Measurements from ENCODE around the gene CDK12. TPM values are rescaled to one million over a fixed set of nuclear protein-coding genes. Genes with fewer than 3 reads are reported as not detected.

The CDK12 gene
- 13.4 and 16.6 TPM in 2 replicates for total RNA-seq

GRCh38 chr17:39461113-39461925 lies at the start of gene CDK12:
Gene CDK12, plus strand, starts transcription at chr17:39461486. Its CDS starts 586 bp downstream, at chr17:39462072.

DNA sequence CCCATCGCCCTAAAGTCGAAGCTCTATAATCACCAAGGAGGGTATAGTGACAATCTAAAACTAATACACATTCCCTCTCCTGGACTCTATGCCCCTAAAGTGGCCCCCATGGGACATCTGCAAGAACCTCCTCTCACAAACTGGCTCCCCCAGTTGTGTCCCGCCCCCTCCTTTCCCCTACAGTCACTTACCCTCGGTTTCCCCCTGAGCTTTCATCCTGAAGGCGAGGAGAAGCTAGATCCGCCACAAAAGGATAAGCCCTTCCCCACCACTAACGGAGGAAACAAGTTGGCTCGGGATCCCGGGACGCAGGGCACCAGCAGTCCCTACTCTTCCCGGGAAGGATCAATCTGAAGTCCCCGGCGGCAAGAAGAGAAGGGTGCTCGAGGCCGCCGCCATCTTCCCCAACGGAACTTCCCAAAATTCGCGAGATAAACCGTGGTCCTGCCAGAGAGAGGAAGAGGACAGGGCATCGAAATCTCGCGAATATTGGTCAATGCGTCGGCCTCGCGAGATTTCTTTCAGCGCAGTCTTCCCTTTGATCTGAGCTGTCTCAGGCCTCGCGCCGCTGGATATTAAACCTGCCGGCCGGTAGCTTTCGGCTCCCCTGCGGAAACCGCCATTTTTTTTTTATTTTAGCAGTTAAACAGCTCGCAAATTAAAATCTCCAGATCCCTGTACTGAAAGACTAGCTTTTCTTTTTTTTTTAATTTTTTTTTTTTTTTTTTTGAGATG lies 10.3 kb upstream of the CDK12 start, which contains the start of gene MED1:
Gene MED1, minus strand, starts transcription at position 417 of the 735 bp plus-strand sequence. Its CDS starts 201 bp downstream, at position 216.

Other genes with a start within 250 kb of the CDK12 start
- 0.82 TPM in 1 of 2 replicates, not detected in the other for gene STAC2, start 235.5 kb upstream of the CDK12 start, total RNA-seq
- 11.9 and 12.5 TPM in 2 replicates for gene FBXL20, start 59.9 kb upstream of the CDK12 start, total RNA-seq
- 14.6 and 19.3 TPM in 2 replicates for gene MED1, start 10.2 kb upstream of the CDK12 start, total RNA-seq
- gene NEUROD2, start 146.4 kb downstream of the CDK12 start, total RNA-seq: not detected in 2 replicates
- gene PPP1R1B, start 165.5 kb downstream of the CDK12 start, total RNA-seq: 0.94 and 28.8 TPM in 2 replicates
- gene STARD3, start 175.7 kb downstream of the CDK12 start, total RNA-seq: 22.5 and 47.8 TPM in 2 replicates
- 0.12 and 3.8 TPM in 2 replicates for gene TCAP, start 203.9 kb downstream of the CDK12 start, total RNA-seq
- 0.60 and 0.70 TPM in 2 replicates for gene PNMT, start 207.0 kb downstream of the CDK12 start, total RNA-seq
- 10.6 and 16.0 TPM in 2 replicates for gene PGAP3, start 226.6 kb downstream of the CDK12 start, total RNA-seq
- gene ERBB2, start 238.6 kb downstream of the CDK12 start, total RNA-seq: 38.3 and 47.1 TPM in 2 replicates

All from pericardium fibroblast (primary cell).